Liver (tissue), 9 donors: Measurements from ENCODE around the gene P2RX7. TPM values are rescaled to one million over a fixed set of nuclear protein-coding genes. Genes with fewer than 3 reads are reported as not detected.

Experiments
- DNase-seq: peaks from one replicate; pipeline ENCODE4 v3.0.0-alpha.2; 2017; ENCODE audit warnings: low spot score
- H3K27ac ChIP-seq, 2 donors: one replicate each; pipeline ENCODE4 v1.7.0; 2013; ENCODE audit warnings: inconsistent platforms in 2 of 2, low read length in 2 of 2, control low read depth in 1 of 2, low read depth in 1 of 2, mild to moderate bottlenecking in 1 of 2
- H3K27me3 ChIP-seq, 4 donors: one replicate each; pipeline versions ENCODE4 v1.6.1 to v1.7.0; 2013; ENCODE audit warnings: low read length in 3 of 4, inconsistent platforms in 1 of 4, mild to moderate bottlenecking in 1 of 4, moderate library complexity in 1 of 4; ENCODE audit not compliant: control insufficient read depth in 4 of 4, insufficient read depth in 4 of 4
- H3K36me3 ChIP-seq, 4 donors: one replicate each; pipeline versions ENCODE4 v1.6.1 to v1.7.0; 2013; ENCODE audit warnings: low read length in 3 of 4, mild to moderate bottlenecking in 3 of 4, low read depth in 1 of 4, moderate library complexity in 1 of 4; ENCODE audit not compliant: control insufficient read depth in 4 of 4, insufficient read depth in 3 of 4
- H3K4me1 ChIP-seq, 4 donors: one replicate each; pipeline versions ENCODE4 v1.6.1 to v1.7.0; 2013; ENCODE audit warnings: low read length in 3 of 4, mild to moderate bottlenecking in 3 of 4, moderate library complexity in 1 of 4; ENCODE audit not compliant: control insufficient read depth in 4 of 4, insufficient read depth in 4 of 4
- H3K4me3 ChIP-seq, 3 donors: one replicate each; pipeline versions ENCODE4 v1.6.1 to v1.7.0; 2013; ENCODE audit warnings: low read length in 3 of 3, control low read depth in 1 of 3, low read depth in 1 of 3, mild to moderate bottlenecking in 1 of 3
- H3K9ac ChIP-seq, 2 donors: one replicate each; pipeline ENCODE4 v1.7.0; 2013; ENCODE audit warnings: low read length in 2 of 2, mild to moderate bottlenecking in 2 of 2, moderate library complexity in 2 of 2, control low read depth in 1 of 2, low read depth in 1 of 2
- H3K9me3 ChIP-seq, 4 donors: one replicate each; pipeline versions ENCODE4 v1.6.1 to v1.7.0; 2013; ENCODE audit warnings: low read length in 3 of 4; ENCODE audit not compliant: control insufficient read depth in 4 of 4
- CTCF ChIP-seq: fragments of 150-350 bp; IDR thresholded peaks from 2 replicates; pipeline ENCODE4 v1.5.1; 2017; ENCODE audit warnings: improper control_type of control experiment, low read depth, low read length; ENCODE audit not compliant: missing input control
- EGR1 ChIP-seq, 2 donors: IDR thresholded peaks; 2 replicates each; pipeline ENCODE4 v1.6.1; 2016 to 2018; ENCODE audit warnings: antibody characterized with exemption in 2 of 2, low read depth in 2 of 2
- FOXA1 ChIP-seq: IDR thresholded peaks from 2 replicates; pipeline ENCODE4 v1.6.1; 2016; ENCODE audit warnings: antibody characterized with exemption
- FOXA2 ChIP-seq: IDR thresholded peaks from 2 replicates; pipeline ENCODE4 v1.6.1; 2016; ENCODE audit warnings: antibody characterized with exemption
- HNF4A ChIP-seq, 2 donors: conservative IDR thresholded peaks; 2 replicates each; pipeline ENCODE4 v1.6.1; 2016; ENCODE audit warnings: antibody characterized with exemption in 2 of 2, mild to moderate bottlenecking in 2 of 2
- HNF4G ChIP-seq: IDR thresholded peaks from 2 replicates; pipeline ENCODE4 v1.6.1; 2016; ENCODE audit warnings: antibody characterized with exemption
- JUND ChIP-seq, 2 donors: IDR thresholded peaks; 2 replicates each; pipeline ENCODE4 v1.6.1; 2016; ENCODE audit warnings: antibody characterized with exemption in 2 of 2
- RAD21 ChIP-seq, 2 donors: IDR thresholded peaks; 2 replicates each; pipeline ENCODE4 v1.6.1; 2016; ENCODE audit warnings: antibody characterized with exemption in 2 of 2, mild to moderate bottlenecking in 2 of 2
- REST ChIP-seq: IDR thresholded peaks from 2 replicates; pipeline ENCODE4 v1.6.1; 2016; ENCODE audit warnings: antibody characterized with exemption, mild to moderate bottlenecking
- RXRA ChIP-seq, 2 donors: IDR thresholded peaks; 2 replicates each; pipeline ENCODE4 v1.6.1; 2017 to 2018; ENCODE audit warnings: antibody characterized with exemption in 2 of 2, mild to moderate bottlenecking in 1 of 2
- TAF1 ChIP-seq: conservative IDR thresholded peaks from 2 replicates; pipeline ENCODE4 v1.6.1; 2016; ENCODE audit warnings: antibody characterized with exemption, mild to moderate bottlenecking
- YY1 ChIP-seq: IDR thresholded peaks from 2 replicates; pipeline ENCODE4 v1.6.1; 2016; ENCODE audit warnings: antibody characterized with exemption, mild to moderate bottlenecking
- ZBTB33 ChIP-seq: IDR thresholded peaks from 2 replicates; pipeline ENCODE4 v1.6.1; 2016; ENCODE audit warnings: antibody characterized with exemption
- WGBS: extraction: QIAGEN DNeasy Blood & Tissue Kit; methylation state at CpG from one replicate; pipeline ENCODE4 v1.1.7; 2013; 5-methylcytosine and 5-hydroxymethylcytosine counted together
- polyA plus RNA-seq, 2 donors: library from polyadenylated mRNA; stranded (reverse) in 1 of 2; unstranded in 1 of 2; fragments of 200-250 nt in 1 of 2; fragments of >200 nt in 1 of 2; fragmentation: Nextera tagmentation in 1 of 2; extraction: Ambion mirVana in 1 of 2; gene quantifications; one replicate each; pipeline versions ENCODE4 v1.2.1 to v1.2.3, GENCODE V29; 2013 to 2015
- total RNA-seq, 2 donors: library from RNA; depleted of rRNA; stranded (reverse); fragments of >200 nt; gene quantifications; one replicate each; pipeline ENCODE4 v1.2.3, GENCODE V29; 2014
- donor health status: healthy.
- donor health status: healthy.
- donor health status: healthy.
- donor health status: healthy.
- donor health status: healthy.

The P2RX7 gene
- total and polyA plus RNA-seq, 4 donors = 1.2 to 3.2 (median 2.2) TPM

- 93% methylated on average over 4 of the region's 4 CpGs for WGBS
- Histone ChIP-seq H3K4me1 (peaks cover 6 to 62% (median 28%) of the 10 kb centered on the region in 4 donors), H3K27ac (peak overlapping the region; percentile 91 to 92), H3K9me3 (no peaks in the 10 kb centered on the region), H3K4me3 (no peak overlapping the region), H3K27me3 (no peaks in the 10 kb centered on the region), H3K9ac (peak overlapping the region in 1 of 2 donors; percentile 88), H3K36me3 (no peaks in the 10 kb centered on the region)
- DNase-seq = no peak
- TF ChIP-seq JUND (IDR thresholded peaks at IDR 0.05) = no peak
- no peak for TF ChIP-seq FOXA2
- TF ChIP-seq HNF4G = no peak
- TF ChIP-seq HNF4A (conservative IDR thresholded peaks at IDR 0.05) = no peak
- TF ChIP-seq TAF1 = no peak
- no peak for TF ChIP-seq RXRA (IDR thresholded peaks at IDR 0.05)
Observed at GRCh38 chr12:121129811-121130147, 2.9 kb upstream of the P2RX7 start.

- H3K4me1 ChIP-seq = peaks cover 6 to 62% (median 28%) of the 10 kb centered on the region in 4 donors
- DNase-seq = no peak
- TF ChIP-seq EGR1 (IDR thresholded peaks at IDR 0.05; ENCODE audit: low read depth in 2 of 2) (no peak), JUND (IDR thresholded peaks at IDR 0.05) (no peak), YY1 (no peak), REST (no peak), ZBTB33 (no peak), CTCF (no peak), HNF4A (conservative IDR thresholded peaks at IDR 0.05) (no peak), HNF4G (no peak), FOXA1 (no peak), RAD21 (IDR thresholded peaks at IDR 0.05) (no peak), TAF1 (no peak)
- H3K27ac ChIP-seq = no peak overlapping the region
- no peak overlapping the region for H3K9ac ChIP-seq
- WGBS = 90% methylated on average over 6 of the region's 6 CpGs
- H3K27me3 ChIP-seq = no peaks in the 10 kb centered on the region
- H3K9me3 ChIP-seq = no peaks in the 10 kb centered on the region
- no peaks in the 10 kb centered on the region for H3K36me3 ChIP-seq
- no peak overlapping the region for H3K4me3 ChIP-seq
Observed at GRCh38 chr12:121130866-121131373, 1.8 kb upstream of the P2RX7 start.
